RWPE2 (cell line): ENCODE results near the gene KRT86.
"Not testable (repeated sequence)": the region's sequence is repeated elsewhere in the genome, so short reads cannot be mapped to it uniquely, and the experiment has no call there.

ENCODE experiments used
- ATAC-seq: fragments of 200-7000 bp; cut with Tn5 transposase; 3 replicates; pipeline ENCODE4 v1.9.1; 2021; ENCODE audit warnings: low read depth
- DNase-seq: peaks from one replicate; pipeline ENCODE4 v3.0.0-alpha.2; 2020; ENCODE audit warnings: low spot score
- H3K27ac ChIP-seq: fragments of 450-650 bp; 2 replicates; pipeline ENCODE4 v1.5.1; 2017; ENCODE audit warnings: mild to moderate bottlenecking; ENCODE audit not compliant: poor library complexity, severe bottlenecking
- H3K27me3 ChIP-seq: fragments of 250-450 bp; sonication (Bioruptor Pico); 2 replicates; pipeline ENCODE4 v1.5.1; 2021; ENCODE audit warnings: mild to moderate bottlenecking, moderate library complexity; ENCODE audit not compliant: insufficient read depth, poor library complexity, severe bottlenecking
- H3K36me3 ChIP-seq: fragments of 250-450 bp; sonication (Bioruptor Pico); 2 replicates; pipeline ENCODE4 v1.5.1; 2020; ENCODE audit warnings: low read depth, mild to moderate bottlenecking, moderate library complexity
- H3K4me1 ChIP-seq: fragments of 250-450 bp; sonication (Bioruptor Pico); 2 replicates; pipeline ENCODE4 v1.5.1; 2021; ENCODE audit warnings: mild to moderate bottlenecking, moderate library complexity; ENCODE audit not compliant: insufficient read depth, poor library complexity, severe bottlenecking
- H3K4me3 ChIP-seq: fragments of 250-450 bp; sonication (Bioruptor Pico); 2 replicates; pipeline ENCODE4 v1.5.1; 2021; ENCODE audit warnings: mild to moderate bottlenecking, moderate library complexity; ENCODE audit not compliant: severe bottlenecking
- H3K9me3 ChIP-seq: fragments of 250-450 bp; sonication (Bioruptor Pico); 2 replicates; pipeline ENCODE4 v1.5.1; 2021; ENCODE audit warnings: mild to moderate bottlenecking, moderate library complexity; ENCODE audit not compliant: severe bottlenecking
- TF ChIP-seq, protein P1 (sequence below): fragments of 450-650 bp; IDR thresholded peaks from one replicate; pipeline ENCODE4 v1.5.1; 2017; ENCODE audit warnings: mild to moderate bottlenecking, moderate library complexity; ENCODE audit not compliant: poor library complexity, severe bottlenecking

Gene KRT86

DNA sequence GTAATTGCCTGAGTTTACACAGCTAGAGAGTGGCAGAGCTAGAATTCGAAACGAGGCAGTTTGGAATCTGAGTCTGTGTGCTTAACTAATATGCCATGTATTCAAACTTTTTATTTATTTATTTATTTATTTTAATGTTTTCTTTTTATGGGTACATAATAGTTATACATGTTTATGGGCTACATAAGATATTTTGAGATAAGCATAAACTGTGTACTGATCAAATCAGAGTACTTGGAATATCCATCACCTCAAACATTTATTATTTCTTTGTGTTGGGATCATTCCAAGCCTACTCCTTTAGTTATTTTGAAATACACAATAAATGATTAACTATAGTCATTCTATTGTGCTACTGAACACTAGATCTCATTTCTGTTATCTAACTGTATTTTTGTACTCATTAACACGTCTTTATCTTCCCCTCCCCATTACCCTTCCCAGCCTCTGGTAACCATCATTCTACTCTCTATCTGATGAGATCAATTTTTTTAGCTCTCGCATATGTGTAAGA is 24.3 kb downstream of the KRT86 start:
- no peaks in the 10 kb centered on the region for H3K27me3 ChIP-seq
- no peaks in the 10 kb centered on the region for H3K9me3 ChIP-seq
- H3K4me1 ChIP-seq, result no peaks in the 10 kb centered on the region
- H3K36me3 ChIP-seq, result no peaks in the 10 kb centered on the region
- ATAC-seq (no peak), DNase-seq (no peak)
- TF ChIP-seq, protein P1, sequence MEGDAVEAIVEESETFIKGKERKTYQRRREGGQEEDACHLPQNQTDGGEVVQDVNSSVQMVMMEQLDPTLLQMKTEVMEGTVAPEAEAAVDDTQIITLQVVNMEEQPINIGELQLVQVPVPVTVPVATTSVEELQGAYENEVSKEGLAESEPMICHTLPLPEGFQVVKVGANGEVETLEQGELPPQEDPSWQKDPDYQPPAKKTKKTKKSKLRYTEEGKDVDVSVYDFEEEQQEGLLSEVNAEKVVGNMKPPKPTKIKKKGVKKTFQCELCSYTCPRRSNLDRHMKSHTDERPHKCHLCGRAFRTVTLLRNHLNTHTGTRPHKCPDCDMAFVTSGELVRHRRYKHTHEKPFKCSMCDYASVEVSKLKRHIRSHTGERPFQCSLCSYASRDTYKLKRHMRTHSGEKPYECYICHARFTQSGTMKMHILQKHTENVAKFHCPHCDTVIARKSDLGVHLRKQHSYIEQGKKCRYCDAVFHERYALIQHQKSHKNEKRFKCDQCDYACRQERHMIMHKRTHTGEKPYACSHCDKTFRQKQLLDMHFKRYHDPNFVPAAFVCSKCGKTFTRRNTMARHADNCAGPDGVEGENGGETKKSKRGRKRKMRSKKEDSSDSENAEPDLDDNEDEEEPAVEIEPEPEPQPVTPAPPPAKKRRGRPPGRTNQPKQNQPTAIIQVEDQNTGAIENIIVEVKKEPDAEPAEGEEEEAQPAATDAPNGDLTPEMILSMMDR, result no peak
- H3K27ac ChIP-seq, result no peak overlapping the region
- no peak overlapping the region for H3K4me3 ChIP-seq

DNA sequence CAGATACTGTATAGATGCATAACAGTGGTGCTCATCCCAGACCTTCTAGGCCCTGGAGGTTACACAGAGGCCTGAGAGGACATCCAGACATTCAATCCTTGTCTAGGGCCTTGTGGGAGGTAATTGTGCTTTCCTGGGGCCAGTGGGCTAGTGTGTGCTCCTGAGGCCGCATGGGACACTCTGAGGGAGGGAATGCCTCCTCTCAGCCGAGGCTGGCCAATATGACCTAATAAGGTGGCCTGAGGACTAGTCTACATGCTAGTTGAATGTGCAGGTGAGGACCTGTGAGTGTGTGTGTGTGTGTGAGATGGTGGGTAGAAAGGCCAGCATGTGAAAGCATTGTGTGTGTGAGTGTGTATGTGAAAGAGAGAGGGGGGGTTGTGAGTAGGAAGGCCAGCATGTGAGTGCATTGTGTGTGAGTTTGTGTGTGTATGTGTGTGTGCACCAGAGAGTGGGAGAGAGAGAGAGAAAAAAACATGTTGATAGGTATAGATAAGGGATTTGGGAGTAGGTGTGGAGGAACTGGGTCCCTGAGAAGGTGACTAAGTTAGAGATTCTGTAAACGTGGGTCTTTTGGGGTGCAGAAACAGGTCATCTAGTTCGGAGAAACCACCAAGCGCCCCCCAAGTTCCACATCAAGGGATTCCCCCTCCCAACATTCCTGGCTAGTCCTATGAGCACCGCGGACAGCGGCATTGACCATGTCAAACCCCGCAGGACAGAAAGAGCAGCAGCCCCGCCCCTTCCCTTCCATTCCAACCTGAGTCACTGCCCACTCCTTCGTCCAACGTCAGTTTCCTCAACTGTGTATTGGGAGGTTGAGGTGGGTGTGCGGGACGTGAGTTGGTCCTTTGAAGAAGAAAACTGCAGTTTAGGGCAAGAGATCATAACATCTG is 26.6 kb downstream of the KRT86 start:
- Histone ChIP-seq H3K4me3 (no peak overlapping the region), H3K4me1 (no peaks in the 10 kb centered on the region), H3K36me3 (no peaks in the 10 kb centered on the region), H3K27ac (no peak overlapping the region), H3K27me3 (no peaks in the 10 kb centered on the region), H3K9me3 (no peaks in the 10 kb centered on the region)
- no peak for DNase-seq
- TF ChIP-seq, protein P1, result no peak
- no peak for ATAC-seq

DNA sequence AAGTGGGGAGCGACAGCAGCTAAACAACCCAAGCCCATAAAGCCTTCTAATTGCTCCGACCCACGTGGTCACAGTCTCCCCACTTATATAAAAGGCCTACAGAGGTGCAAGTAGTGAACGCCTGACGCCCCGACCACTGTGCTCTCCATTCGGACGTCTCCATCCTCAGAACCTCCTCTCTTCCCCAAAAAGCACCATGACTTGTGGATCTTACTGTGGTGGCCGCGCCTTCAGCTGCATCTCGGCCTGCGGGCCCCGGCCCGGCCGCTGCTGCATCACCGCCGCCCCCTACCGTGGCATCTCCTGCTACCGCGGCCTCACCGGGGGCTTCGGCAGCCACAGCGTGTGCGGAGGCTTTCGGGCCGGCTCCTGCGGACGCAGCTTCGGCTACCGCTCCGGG is 27.3 kb downstream of the KRT86 start:
- DNase-seq, ATAC-seq, H3K4me3 ChIP-seq, H3K27me3 ChIP-seq, H3K27ac ChIP-seq, H3K9me3 ChIP-seq, H3K36me3 ChIP-seq, H3K4me1 ChIP-seq: not testable (repeated sequence)

DNA sequence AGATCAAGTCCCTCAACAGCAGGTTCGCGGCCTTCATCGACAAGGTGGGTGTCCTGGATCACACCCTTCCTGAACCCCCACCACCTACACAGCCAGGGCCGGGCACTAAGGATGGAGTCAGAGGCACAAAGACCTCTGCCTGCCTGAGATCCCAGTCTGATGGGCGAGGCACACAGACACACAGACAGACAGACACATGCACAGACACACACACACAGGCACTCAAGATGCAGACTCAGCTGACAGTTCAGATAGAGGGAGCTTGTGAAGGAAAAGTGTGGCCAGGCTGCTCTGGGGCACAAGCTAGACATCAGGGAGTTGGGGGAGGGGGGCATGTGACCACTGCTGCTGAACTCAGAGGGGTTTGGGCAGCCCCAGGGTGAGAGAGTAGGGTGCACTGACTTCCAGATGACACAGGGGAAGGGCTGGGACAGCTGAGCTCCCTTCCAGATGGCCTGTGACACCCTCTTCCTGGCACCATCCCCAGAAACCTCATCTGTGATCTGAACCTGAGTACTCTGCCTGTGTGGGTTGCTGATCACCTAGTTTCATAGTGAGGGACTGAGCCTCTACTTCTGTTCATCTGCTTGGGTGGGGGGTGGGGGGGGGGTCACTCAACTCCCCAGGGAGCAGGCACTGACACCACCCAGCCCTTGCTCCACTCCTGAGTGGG is 27.9 kb downstream of the KRT86 start:
- not testable (repeated sequence) for ATAC-seq, H3K9me3 ChIP-seq, H3K27me3 ChIP-seq, H3K36me3 ChIP-seq, H3K27ac ChIP-seq, H3K4me3 ChIP-seq, H3K4me1 ChIP-seq, DNase-seq

DNA sequence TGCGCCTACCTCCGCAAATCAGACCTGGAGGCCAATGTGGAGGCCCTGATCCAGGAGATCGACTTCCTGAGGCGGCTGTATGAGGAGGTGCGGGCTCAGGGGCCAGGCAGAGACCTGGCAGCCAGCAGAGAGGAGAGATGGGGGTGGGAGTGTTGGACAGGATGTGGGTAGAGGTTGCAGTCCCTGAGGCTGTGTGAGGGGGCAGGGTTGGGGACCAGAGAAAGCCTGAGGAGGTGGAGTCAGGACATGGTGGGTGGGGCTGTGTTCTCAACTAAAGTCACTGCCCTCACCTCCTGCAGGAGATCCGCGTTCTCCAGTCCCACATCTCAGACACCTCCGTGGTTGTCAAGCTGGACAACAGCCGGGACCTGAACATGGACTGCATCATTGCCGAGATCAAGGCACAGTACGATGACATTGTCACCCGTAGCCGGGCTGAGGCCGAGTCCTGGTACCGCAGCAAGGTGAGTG is 30.5 kb downstream of the KRT86 start:
- not testable (repeated sequence) for H3K27me3 ChIP-seq, H3K36me3 ChIP-seq, DNase-seq, H3K9me3 ChIP-seq, H3K27ac ChIP-seq, H3K4me3 ChIP-seq, H3K4me1 ChIP-seq
- ATAC-seq, result peak; percentile 44; the same call in 2 of the 3 replicates

DNA sequence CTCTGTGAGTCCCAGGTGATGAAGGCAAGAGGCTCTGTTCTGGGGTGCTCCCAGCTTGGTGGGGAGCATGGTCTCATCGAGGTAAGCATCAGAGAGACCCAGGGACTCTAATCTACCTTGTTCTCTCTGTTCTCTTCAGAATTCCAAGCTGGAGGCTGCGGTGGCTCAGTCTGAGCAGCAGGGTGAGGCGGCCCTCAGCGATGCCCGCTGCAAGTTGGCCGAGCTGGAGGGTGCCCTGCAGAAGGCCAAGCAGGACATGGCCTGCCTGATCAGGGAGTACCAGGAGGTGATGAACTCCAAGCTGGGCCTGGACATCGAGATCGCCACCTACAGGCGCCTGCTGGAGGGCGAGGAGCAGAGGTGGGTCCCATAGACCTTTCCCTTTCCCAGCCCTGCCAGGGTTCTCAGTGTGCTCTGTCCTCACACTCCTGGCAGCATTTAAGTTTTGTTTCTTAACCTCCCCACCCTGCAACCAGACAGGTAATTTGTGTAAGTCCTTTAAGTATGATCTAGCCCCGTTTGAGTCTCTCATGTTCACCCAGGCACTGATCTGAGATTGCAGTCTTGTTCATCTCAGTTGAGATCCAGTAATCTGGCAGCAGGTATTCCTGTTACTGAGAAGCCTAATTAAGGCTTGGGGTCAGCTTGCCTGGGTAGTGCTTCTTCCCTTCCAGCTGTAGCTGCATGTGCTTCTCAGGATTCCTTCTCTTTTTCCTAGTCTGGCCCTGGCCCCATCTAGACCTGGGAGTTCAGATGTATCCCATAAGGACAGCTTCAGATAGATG is 31.7 kb downstream of the KRT86 start:
- no peaks in the 10 kb centered on the region for H3K36me3 ChIP-seq
- H3K27ac ChIP-seq, result no peak overlapping the region
- H3K27me3 ChIP-seq, result no peaks in the 10 kb centered on the region
- H3K4me3 ChIP-seq, result no peak overlapping the region
- TF ChIP-seq, protein P1, result peak; percentile 27
- no peaks in the 10 kb centered on the region for H3K4me1 ChIP-seq
- H3K9me3 ChIP-seq, result no peaks in the 10 kb centered on the region
- no peak for DNase-seq
- no peak for ATAC-seq
